Smooth muscle cell (in vitro differentiated cells): ENCODE results near the gene FAR1. TPM values are rescaled to one million over a fixed set of nuclear protein-coding genes. Genes with fewer than 3 reads are reported as not detected.
A peak's percentile ranks its signal among the peaks of the same experiment; 100 is the strongest.

ENCODE experiments used
- DNase-seq: peaks from one replicate; lab custom pipeline; 2025; ENCODE audit not compliant: unreplicated experiment; lab: John Stamatoyannopoulos, UW
- H2AFZ ChIP-seq: fragments of 200-600 bp; sonication (generic); 2 replicates; pipeline ENCODE4 v1.6.0; 2016; ENCODE audit warnings: antibody characterized with exemption, low read depth, mild to moderate bottlenecking
- H3F3A ChIP-seq: fragments of 200-600 bp; sonication (generic); 2 replicates; pipeline ENCODE4 v1.6.0; 2017; ENCODE audit warnings: antibody characterized with exemption, low read depth
- H3K27ac ChIP-seq: fragments of 200-600 bp; sonication (generic); 2 replicates; pipeline ENCODE4 v1.5.1; 2016; ENCODE audit warnings: low read depth, mild to moderate bottlenecking
- H3K27me3 ChIP-seq: fragments of 200-600 bp; sonication (generic); 2 replicates; pipeline ENCODE4 v1.6.1; 2016; ENCODE audit warnings: low read depth, mild to moderate bottlenecking
- H3K36me3 ChIP-seq: fragments of 200-600 bp; sonication (generic); 2 replicates; pipeline ENCODE4 v1.5.1; 2016; ENCODE audit warnings: low read depth
- H3K4me1 ChIP-seq: fragments of 200-600 bp; sonication (generic); 2 replicates; pipeline ENCODE4 v1.5.1; 2016; ENCODE audit warnings: low read depth
- H3K4me2 ChIP-seq: fragments of 200-600 bp; sonication (generic); 2 replicates; pipeline ENCODE4 v1.6.0; 2016; ENCODE audit warnings: mild to moderate bottlenecking
- H3K4me3 ChIP-seq: fragments of 200-600 bp; sonication (generic); 2 replicates; pipeline ENCODE4 v1.5.1; 2016; ENCODE audit warnings: mild to moderate bottlenecking
- H3K79me2 ChIP-seq: fragments of 200-600 bp; sonication (generic); 2 replicates; pipeline ENCODE4 v1.6.0; 2016; ENCODE audit warnings: low read depth, mild to moderate bottlenecking
- H3K9ac ChIP-seq: fragments of 200-600 bp; sonication (generic); 2 replicates; pipeline ENCODE4 v1.6.0; 2016; ENCODE audit warnings: low read depth
- H3K9me3 ChIP-seq: fragments of 200-600 bp; sonication (generic); replicated peaks from 2 replicates; pipeline ENCODE4 v1.5.1; 2016; ENCODE audit warnings: low read depth
- H4K20me1 ChIP-seq: fragments of 200-600 bp; sonication (generic); 2 replicates; pipeline ENCODE4 v1.6.0; 2016; ENCODE audit warnings: low read depth
- WGBS: methylation state at CpG from one replicate; pipeline ENCODE4 v1.1.7; 2016; ENCODE audit warnings: low lambda C conversion rate; 5-methylcytosine and 5-hydroxymethylcytosine counted together
- polyA plus RNA-seq: library from polyadenylated mRNA; unstranded; fragments of >200 nt; fragmentation: Nextera tagmentation; extraction: Ambion mirVana; gene quantifications from 2 replicates; pipeline ENCODE4 v1.2.1, GENCODE V29; 2016
- total RNA-seq: library from RNA; depleted of rRNA; stranded (reverse); fragments of >200 nt; gene quantifications from 2 replicates; pipeline ENCODE4 v1.2.3, GENCODE V29; 2014
- TF ChIP-seq, protein P1 (sequence below): fragments of 200-600 bp; sonication (generic); IDR thresholded peaks from 2 replicates; pipeline ENCODE4 v1.5.1; 2017; ENCODE audit warnings: borderline replicate concordance, mild to moderate bottlenecking, antibody characterized with exemption; ENCODE audit not compliant: insufficient read depth, poor library complexity, severe bottlenecking

Gene FAR1
- total and polyA plus RNA-seq, 2 experiments from 2014 or later = 19.5 to 64.9 TPM

GRCh38 chr11:13702071-13702470 is 33.6 kb downstream of the FAR1 start:
- Histone ChIP-seq H3K36me3 (peaks cover 5% of the 10 kb centered on the region), H3K79me2 (peaks cover 7% of the 10 kb centered on the region)

GRCh38 chr11:13705710-13706109 is 37.2 kb downstream of the FAR1 start:
- DNase-seq = no peak
- H3K4me3 ChIP-seq = no peak overlapping the region
- no peaks in the 10 kb centered on the region for H3K9me3 ChIP-seq
- no peaks in the 10 kb centered on the region for H3F3A ChIP-seq
- no peaks in the 10 kb centered on the region for H3K4me1 ChIP-seq
- H4K20me1 ChIP-seq = peaks cover 5% of the 10 kb centered on the region
- H3K36me3 ChIP-seq = peaks cover 11% of the 10 kb centered on the region
- H3K27ac ChIP-seq = no peak overlapping the region
- H3K27me3 ChIP-seq = no peaks in the 10 kb centered on the region
- TF ChIP-seq, protein P1, sequence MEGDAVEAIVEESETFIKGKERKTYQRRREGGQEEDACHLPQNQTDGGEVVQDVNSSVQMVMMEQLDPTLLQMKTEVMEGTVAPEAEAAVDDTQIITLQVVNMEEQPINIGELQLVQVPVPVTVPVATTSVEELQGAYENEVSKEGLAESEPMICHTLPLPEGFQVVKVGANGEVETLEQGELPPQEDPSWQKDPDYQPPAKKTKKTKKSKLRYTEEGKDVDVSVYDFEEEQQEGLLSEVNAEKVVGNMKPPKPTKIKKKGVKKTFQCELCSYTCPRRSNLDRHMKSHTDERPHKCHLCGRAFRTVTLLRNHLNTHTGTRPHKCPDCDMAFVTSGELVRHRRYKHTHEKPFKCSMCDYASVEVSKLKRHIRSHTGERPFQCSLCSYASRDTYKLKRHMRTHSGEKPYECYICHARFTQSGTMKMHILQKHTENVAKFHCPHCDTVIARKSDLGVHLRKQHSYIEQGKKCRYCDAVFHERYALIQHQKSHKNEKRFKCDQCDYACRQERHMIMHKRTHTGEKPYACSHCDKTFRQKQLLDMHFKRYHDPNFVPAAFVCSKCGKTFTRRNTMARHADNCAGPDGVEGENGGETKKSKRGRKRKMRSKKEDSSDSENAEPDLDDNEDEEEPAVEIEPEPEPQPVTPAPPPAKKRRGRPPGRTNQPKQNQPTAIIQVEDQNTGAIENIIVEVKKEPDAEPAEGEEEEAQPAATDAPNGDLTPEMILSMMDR = no peak
- no peak overlapping the region for H3K9ac ChIP-seq
- no peaks in the 10 kb centered on the region for H3K79me2 ChIP-seq
- H2AFZ ChIP-seq = no peak overlapping the region
- H3K4me2 ChIP-seq = no peak overlapping the region

More at GRCh38 chr11:13702071-13702470, 33.6 kb downstream of the FAR1 start:
- Histone ChIP-seq H3K9me3 (no peaks in the 10 kb centered on the region), H3K4me2 (no peak overlapping the region), H3K4me3 (no peak overlapping the region), H3F3A (no peaks in the 10 kb centered on the region), H3K27me3 (no peaks in the 10 kb centered on the region), H3K27ac (no peak overlapping the region), H3K4me1 (no peaks in the 10 kb centered on the region), H3K9ac (no peak overlapping the region), H2AFZ (no peak overlapping the region), H4K20me1 (peaks cover 21% of the 10 kb centered on the region)
- TF ChIP-seq, protein P1 = no peak
- DNase-seq = no peak

GRCh38 chr11:13713982-13714381 is 45.5 kb downstream of the FAR1 start:
- 99% methylated on average over 2 of the region's 2 CpGs for WGBS
- no peaks in the 10 kb centered on the region for H3K79me2 ChIP-seq
- no peak overlapping the region for H3K9ac ChIP-seq
- no peaks in the 10 kb centered on the region for H3K4me1 ChIP-seq
- peaks cover 4% of the 10 kb centered on the region for H3K36me3 ChIP-seq
- no peak overlapping the region for H2AFZ ChIP-seq
- no peak overlapping the region for H3K27ac ChIP-seq
- no peaks in the 10 kb centered on the region for H3K9me3 ChIP-seq
- peaks cover 10% of the 10 kb centered on the region for H4K20me1 ChIP-seq
- H3K27me3 ChIP-seq = no peaks in the 10 kb centered on the region
- H3F3A ChIP-seq = peaks cover 13% of the 10 kb centered on the region
- DNase-seq = no peak
- TF ChIP-seq, protein P1 = no peak
- H3K4me2 ChIP-seq = no peak overlapping the region
- no peak overlapping the region for H3K4me3 ChIP-seq

- no peaks in the 10 kb centered on the region for H3K27me3 ChIP-seq
These were observed 48.9 kb downstream of the FAR1 start for GRCh38 chr11:13717331-13717730.

More at GRCh38 chr11:13717331-13717730, 48.9 kb downstream of the FAR1 start:
- Histone ChIP-seq H3K9ac (no peak overlapping the region), H2AFZ (no peak overlapping the region), H3K4me3 (no peak overlapping the region), H3K79me2 (no peaks in the 10 kb centered on the region), H3K27ac (peak overlapping the region; percentile 68), H3K9me3 (no peaks in the 10 kb centered on the region), H3K4me1 (no peaks in the 10 kb centered on the region), H4K20me1 (peaks cover 10% of the 10 kb centered on the region), H3K4me2 (peak overlapping the region; percentile 68), H3F3A (peaks cover 13% of the 10 kb centered on the region), H3K36me3 (no peaks in the 10 kb centered on the region)
- DNase-seq = no peak
- 38% methylated on average over 3 of the region's 3 CpGs for WGBS
- TF ChIP-seq, protein P1 = no peak
